HFFc6 (cell line): Measurements from ENCODE around the gene TPK1. TPM values are rescaled to one million over a fixed set of nuclear protein-coding genes. Genes with fewer than 3 reads are reported as not detected.

Source experiments
- DNase-seq: peaks from one replicate; pipeline ENCODE4 v3.0.0-alpha.2; 2018
- H3K27ac Mint-ChIP-seq: 2 replicates; pipeline ENCODE4 v1.8.0; 2020; ENCODE audit warnings: mild to moderate bottlenecking, mixed read lengths
- H3K27me3 Mint-ChIP-seq: 2 replicates; pipeline ENCODE4 v1.8.0; 2021; ENCODE audit warnings: mild to moderate bottlenecking, moderate library complexity, mixed read lengths; ENCODE audit not compliant: insufficient read depth
- H3K36me3 Mint-ChIP-seq: 2 replicates; pipeline ENCODE4 v1.8.0; 2021; ENCODE audit warnings: low read depth, mixed read lengths
- H3K4me1 Mint-ChIP-seq: 2 replicates; pipeline ENCODE4 v1.8.0; 2020; ENCODE audit warnings: low read depth, mixed read lengths
- H3K4me3 Mint-ChIP-seq: 2 replicates; pipeline ENCODE4 v1.8.0; 2020; ENCODE audit warnings: mild to moderate bottlenecking, moderate library complexity, mixed read lengths
- H3K9me3 Mint-ChIP-seq: 2 replicates; pipeline ENCODE4 v1.8.0; 2020; ENCODE audit warnings: mild to moderate bottlenecking, mixed read lengths
- CTCF ChIP-seq: fragments of 200-600 bp; sonication (generic); IDR thresholded peaks from 2 replicates; pipeline ENCODE4 v1.5.0; 2021; ENCODE audit warnings: antibody characterized with exemption, mild to moderate bottlenecking
- total RNA-seq, 6 experiments: library from RNA; stranded (reverse); fragmentation: NEBNext Ultra II Directional; extraction: Animal tissue kit (Norgen Biotek cat#: 25700); gene quantifications; 2 replicates in 1 of 6; 3 replicates in 5 of 6; pipeline ENCODE4 v1.2.3, GENCODE V29; 2021

TPK1 gene
- total RNA-seq, 6 experiments from 2014 or later, result 0.11 to 0.82 (median 0.55) TPM; not detected in 2

- Mint-ChIP-seq H3K27me3 (no peaks in the 10 kb centered on the region; the same call in 1 of the 2 replicates), H3K27ac (no peak overlapping the region), H3K9me3 (peaks cover 38% of the 10 kb centered on the region), H3K4me1 (no peaks in the 10 kb centered on the region), H3K36me3 (no peaks in the 10 kb centered on the region), H3K4me3 (no peak overlapping the region)
- TF ChIP-seq CTCF, result no peak
- DNase-seq, result no peak
Measured at GRCh38 chr7:144459635-144460034, 376.2 kb downstream of the TPK1 start.

- Mint-ChIP-seq H3K4me3 (no peak overlapping the region), H3K36me3 (no peaks in the 10 kb centered on the region), H3K27ac (no peak overlapping the region), H3K4me1 (no peaks in the 10 kb centered on the region), H3K27me3 (no peaks in the 10 kb centered on the region), H3K9me3 (peaks cover 28% of the 10 kb centered on the region)
- no peak for TF ChIP-seq CTCF
- DNase-seq, result no peak
Measured at GRCh38 chr7:144455040-144455404, 380.8 kb downstream of the TPK1 start.

GRCh38 chr7:144454256-144455039, 381.4 kb downstream of the TPK1 start:
- no peak overlapping the region for H3K4me3 Mint-ChIP-seq
- H3K4me1 Mint-ChIP-seq, result no peaks in the 10 kb centered on the region
- no peaks in the 10 kb centered on the region for H3K27me3 Mint-ChIP-seq
- TF ChIP-seq CTCF, result peak; percentile 51; the same call in 1 of the 2 replicates
- H3K27ac Mint-ChIP-seq, result no peak overlapping the region
- H3K36me3 Mint-ChIP-seq, result no peaks in the 10 kb centered on the region
- H3K9me3 Mint-ChIP-seq, result peaks cover 22% of the 10 kb centered on the region
- no peak for DNase-seq

- Mint-ChIP-seq H3K27ac (no peak overlapping the region), H3K4me3 (no peak overlapping the region), H3K36me3 (no peaks in the 10 kb centered on the region)
Measured at GRCh38 chr7:144452064-144452463, 383.8 kb downstream of the TPK1 start.

GRCh38 chr7:144445590-144445989, 390.3 kb downstream of the TPK1 start:
- H3K4me3 Mint-ChIP-seq, result no peak overlapping the region
- H3K4me1 Mint-ChIP-seq, result no peaks in the 10 kb centered on the region
- no peaks in the 10 kb centered on the region for H3K36me3 Mint-ChIP-seq
- H3K9me3 Mint-ChIP-seq, result peaks cover 13% of the 10 kb centered on the region
- no peak for TF ChIP-seq CTCF
- H3K27ac Mint-ChIP-seq, result no peak overlapping the region
- DNase-seq, result no peak
- H3K27me3 Mint-ChIP-seq, result no peaks in the 10 kb centered on the region

More at GRCh38 chr7:144452064-144452463, 383.8 kb downstream of the TPK1 start:
- DNase-seq, result no peak
- no peaks in the 10 kb centered on the region for H3K27me3 Mint-ChIP-seq
- peaks cover 10% of the 10 kb centered on the region for H3K9me3 Mint-ChIP-seq
- no peaks in the 10 kb centered on the region for H3K4me1 Mint-ChIP-seq
- no peak for TF ChIP-seq CTCF
